Ascending aorta (tissue), 2 donors: Measurements from ENCODE around the gene SDK1. TPM values are rescaled to one million over a fixed set of nuclear protein-coding genes. Genes with fewer than 3 reads are reported as not detected.

Source experiments
- DNase-seq, 2 donors: peaks; one replicate each; pipeline ENCODE4 v3.0.0-alpha.2; 2019; ENCODE audit warnings: low spot score in 2 of 2
- H3K27ac ChIP-seq, 2 donors: fragments of 200-600 bp; sonication (generic); one replicate each; pipeline ENCODE4 v1.5.1; 2016 to 2017; ENCODE audit warnings: mild to moderate bottlenecking in 1 of 2
- H3K27me3 ChIP-seq: fragments of 200-600 bp; sonication (generic); one replicate; pipeline ENCODE4 v1.5.1; 2017
- H3K36me3 ChIP-seq, 2 donors: fragments of 200-600 bp; sonication (generic); one replicate each; pipeline ENCODE4 v1.5.1; 2016
- H3K4me1 ChIP-seq, 2 donors: fragments of 200-600 bp; sonication (generic); one replicate each; pipeline ENCODE4 v1.5.1; 2016 to 2017; ENCODE audit warnings: mild to moderate bottlenecking in 1 of 2
- H3K4me3 ChIP-seq, 2 donors: fragments of 200-600 bp; sonication (generic); one replicate each; pipeline ENCODE4 v1.5.1; 2016 to 2017; ENCODE audit warnings: mild to moderate bottlenecking in 1 of 2
- H3K9me3 ChIP-seq, 2 donors: fragments of 200-600 bp; sonication (generic); one replicate each; pipeline ENCODE4 v1.5.1; 2016
- CTCF ChIP-seq, 3 experiments: fragments of 200-600 bp in 2 of 3; fragments of 450-650 bp in 1 of 3; sonication (generic) in 2 of 3; IDR thresholded peaks; one replicate each; pipeline ENCODE4 v1.5.1; 2016 to 2019; ENCODE audit warnings: antibody characterized with exemption in 3 of 3, mild to moderate bottlenecking in 1 of 3, moderate library complexity in 1 of 3
- intact Hi-C: fragments of 100-400 bp; cut with DNase I; formaldehyde crosslinking; loops from one replicate; pipeline ENCODE4 v1.15.1; 2023
- total RNA-seq: library from RNA; depleted of rRNA; stranded (reverse); fragments of >200 nt; gene quantifications from one replicate; pipeline ENCODE4 v1.1.0, GENCODE V29; 2016

Gene SDK1
- total RNA-seq, 1 donor from 2014 or later = 13.3 TPM

GRCh38 chr7:4015371-4015770 lies 714.3 kb downstream of the SDK1 start:
- H3K4me1 ChIP-seq = no peaks in the 10 kb centered on the region
- H3K27me3 ChIP-seq = no peaks in the 10 kb centered on the region
- no peak overlapping the region for H3K27ac ChIP-seq
- intact Hi-C loops = no loop called here
- H3K36me3 ChIP-seq = peaks cover 11 to 60% of the 10 kb centered on the region in 2 donors
- TF ChIP-seq CTCF (IDR thresholded peaks at IDR 0.05) = no peak
- peaks cover 0 to 4% of the 10 kb centered on the region in 2 donors for H3K9me3 ChIP-seq
- no peak for DNase-seq
- H3K4me3 ChIP-seq = no peak overlapping the region

GRCh38 chr7:4015996-4016395 lies 714.9 kb downstream of the SDK1 start:
- intact Hi-C loops = no loop called here
- peaks cover 0 to 4% of the 10 kb centered on the region in 2 donors for H3K9me3 ChIP-seq
- H3K27ac ChIP-seq = no peak overlapping the region
- no peaks in the 10 kb centered on the region for H3K27me3 ChIP-seq
- H3K4me1 ChIP-seq = no peaks in the 10 kb centered on the region
- no peak for TF ChIP-seq CTCF (IDR thresholded peaks at IDR 0.05)
- no peak for DNase-seq
- peaks cover 11 to 63% of the 10 kb centered on the region in 2 donors for H3K36me3 ChIP-seq
- no peak overlapping the region for H3K4me3 ChIP-seq

- Histone ChIP-seq H3K9me3 (peaks cover 0 to 4% of the 10 kb centered on the region in 2 donors), H3K4me3 (no peak overlapping the region), H3K27me3 (no peaks in the 10 kb centered on the region), H3K36me3 (peaks cover 11 to 57% of the 10 kb centered on the region in 2 donors), H3K27ac (no peak overlapping the region), H3K4me1 (no peaks in the 10 kb centered on the region)
- intact Hi-C loops = no loop called here
- TF ChIP-seq CTCF (IDR thresholded peaks at IDR 0.05) = no peak
- DNase-seq = no peak
These were observed 716.0 kb downstream of the SDK1 start for GRCh38 chr7:4017081-4017480.

- no peak for TF ChIP-seq CTCF (IDR thresholded peaks at IDR 0.05)
- H3K9me3 ChIP-seq = peaks cover 0 to 4% of the 10 kb centered on the region in 2 donors
- H3K4me3 ChIP-seq = no peak overlapping the region
These were observed 716.7 kb downstream of the SDK1 start for GRCh38 chr7:4017785-4018184.

GRCh38 chr7:4018601-4019316 lies 717.7 kb downstream of the SDK1 start:
- TF ChIP-seq CTCF (IDR thresholded peaks at IDR 0.05) = no peak
- Histone ChIP-seq H3K4me1 (no peaks in the 10 kb centered on the region), H3K36me3 (peaks cover 9 to 57% of the 10 kb centered on the region in 2 donors), H3K27ac (no peak overlapping the region), H3K4me3 (no peak overlapping the region), H3K27me3 (no peaks in the 10 kb centered on the region), H3K9me3 (peaks cover 0 to 4% of the 10 kb centered on the region in 2 donors)
- intact Hi-C loops = no loop called here
- DNase-seq = no peak

More at GRCh38 chr7:4017785-4018184, 716.7 kb downstream of the SDK1 start:
- intact Hi-C loops = no loop called here
- Histone ChIP-seq H3K4me1 (no peaks in the 10 kb centered on the region), H3K36me3 (peaks cover 11 to 57% of the 10 kb centered on the region in 2 donors), H3K27ac (no peak overlapping the region), H3K27me3 (no peaks in the 10 kb centered on the region)
- DNase-seq = no peak
